Stimulated activated CD4-positive, alpha-beta T cell treated with anti-CD3 and anti-CD28 coated beads, Interleukin-4, amount 100 ng/mL, for 48 hours (primary cell): ENCODE data around the gene KRTAP4-7.
"Not testable (repeated sequence)": the region's sequence is repeated elsewhere in the genome, so short reads cannot be mapped to it uniquely, and the experiment has no call there.

Experiments used
- DNase-seq, 2 donors: peaks; one replicate each; pipeline ENCODE4 v3.0.0-alpha.2; 2020; ENCODE audit warnings: low read depth in 2 of 2

The KRTAP4-7 gene

GRCh38 chr17:41108728-41109386 lies 24.9 kb downstream of the KRTAP4-7 start:
- not testable (repeated sequence) for DNase-seq

- no peak for DNase-seq
Measured at GRCh38 chr17:41111151-41111885, 27.4 kb downstream of the KRTAP4-7 start.

GRCh38 chr17:41116297-41116696 lies 32.3 kb downstream of the KRTAP4-7 start:
- no peak for DNase-seq

GRCh38 chr17:41117846-41118386 lies 34.0 kb downstream of the KRTAP4-7 start, which contains the start of gene KRTAP4-11:
Gene KRTAP4-11, minus strand, starts transcription at chr17:41118373. Its CDS starts 58 bp downstream, at chr17:41118315.
- DNase-seq = not testable (repeated sequence)

GRCh38 chr17:41118721-41119120 lies 34.8 kb downstream of the KRTAP4-7 start:
- no peak for DNase-seq

GRCh38 chr17:41119696-41120690 lies 36.0 kb downstream of the KRTAP4-7 start:
- not testable (repeated sequence) for DNase-seq

- DNase-seq = no peak
Measured at GRCh38 chr17:41121742-41122141, 37.8 kb downstream of the KRTAP4-7 start.

- DNase-seq = not testable (repeated sequence)
Measured at GRCh38 chr17:41123292-41123990, 39.5 kb downstream of the KRTAP4-7 start.

GRCh38 chr17:41123991-41124371 lies 40.0 kb downstream of the KRTAP4-7 start, which contains the start of gene KRTAP4-12:
Gene KRTAP4-12, minus strand, starts transcription at chr17:41124182. Its CDS starts 60 bp downstream, at chr17:41124122.
- not testable (repeated sequence) for DNase-seq

- DNase-seq = no peak
Measured at GRCh38 chr17:41125064-41125463, 41.1 kb downstream of the KRTAP4-7 start.

GRCh38 chr17:41126412-41126811 lies 42.5 kb downstream of the KRTAP4-7 start:
- no peak for DNase-seq

GRCh38 chr17:41127371-41127770 lies 43.4 kb downstream of the KRTAP4-7 start:
- no peak for DNase-seq

GRCh38 chr17:41131979-41132378 lies 48.0 kb downstream of the KRTAP4-7 start:
- DNase-seq = no peak

- DNase-seq = no peak
Measured at GRCh38 chr17:41133880-41134735, 50.2 kb downstream of the KRTAP4-7 start.
